GM19324 (cell line): Measurements from ENCODE around the gene ANKZF1.

ENCODE experiments used
- ATAC-seq: cut with Tn5 transposase; IDR thresholded peaks from one replicate; pipeline ENCODE4 v1.9.1; 2021; ENCODE audit warnings: mild to moderate bottlenecking, moderate library complexity; ENCODE audit not compliant: unreplicated experiment, low FRiP score

Gene ANKZF1

DNA sequence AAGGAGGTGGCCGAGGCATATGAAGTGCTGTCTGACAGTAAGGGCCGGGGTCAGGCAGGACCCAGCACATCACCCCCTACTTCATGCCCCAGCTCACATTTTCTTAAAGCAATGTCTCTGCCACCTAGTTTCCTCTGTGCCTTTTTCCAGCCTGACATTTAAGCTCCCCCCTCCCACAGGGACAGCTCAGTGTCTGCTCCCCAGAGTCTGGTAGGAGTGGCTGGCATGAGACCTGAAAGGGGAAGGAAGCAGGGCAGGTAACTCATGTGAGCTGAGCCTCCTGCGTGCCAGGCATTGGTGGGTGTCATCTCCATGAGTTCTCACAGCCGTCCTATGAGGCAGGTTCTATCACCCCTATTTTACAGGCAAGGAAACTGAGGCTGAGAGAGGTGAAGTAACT, 51.0 kb downstream of the ANKZF1 start:
- no peak for ATAC-seq

DNA sequence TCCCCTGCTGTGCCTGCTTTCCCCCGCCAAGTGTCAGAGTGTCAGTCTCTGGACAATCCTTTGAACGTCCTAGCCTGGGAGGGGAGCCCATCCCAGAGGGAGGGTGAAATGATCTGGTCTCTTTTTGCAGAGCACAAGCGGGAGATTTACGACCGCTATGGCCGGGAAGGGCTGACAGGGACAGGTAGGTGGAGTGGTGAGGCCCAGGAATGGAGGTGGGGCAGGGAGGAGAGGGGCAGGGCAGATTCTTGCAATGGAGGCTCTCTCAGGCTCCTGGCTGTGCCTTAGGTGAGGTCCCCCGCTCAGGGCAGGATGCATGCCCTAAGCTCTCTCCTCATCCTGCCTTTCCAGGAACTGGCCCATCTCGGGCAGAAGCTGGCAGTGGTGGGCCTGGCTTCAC, 52.0 kb downstream of the ANKZF1 start:
- ATAC-seq: no peak

DNA sequence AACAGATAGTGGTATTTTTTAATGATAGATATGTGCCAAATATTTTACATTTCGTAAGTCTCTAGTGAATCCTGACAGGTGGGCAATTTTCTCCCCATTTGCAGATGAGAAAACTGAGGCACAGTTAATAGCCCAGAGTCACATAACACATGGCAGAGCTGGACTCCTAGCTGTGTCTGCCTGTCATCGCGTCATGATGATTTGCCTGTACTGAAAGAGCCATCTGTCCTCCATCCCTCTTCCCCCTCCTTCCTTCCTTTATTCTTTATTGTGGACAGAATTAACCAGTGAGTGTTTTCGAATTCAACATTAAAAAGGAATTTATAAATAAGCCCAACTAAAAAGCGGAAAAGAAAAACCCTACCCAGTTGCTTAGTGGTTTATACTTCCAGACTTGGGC, 52.8 kb downstream of the ANKZF1 start:
- ATAC-seq: no peak

DNA sequence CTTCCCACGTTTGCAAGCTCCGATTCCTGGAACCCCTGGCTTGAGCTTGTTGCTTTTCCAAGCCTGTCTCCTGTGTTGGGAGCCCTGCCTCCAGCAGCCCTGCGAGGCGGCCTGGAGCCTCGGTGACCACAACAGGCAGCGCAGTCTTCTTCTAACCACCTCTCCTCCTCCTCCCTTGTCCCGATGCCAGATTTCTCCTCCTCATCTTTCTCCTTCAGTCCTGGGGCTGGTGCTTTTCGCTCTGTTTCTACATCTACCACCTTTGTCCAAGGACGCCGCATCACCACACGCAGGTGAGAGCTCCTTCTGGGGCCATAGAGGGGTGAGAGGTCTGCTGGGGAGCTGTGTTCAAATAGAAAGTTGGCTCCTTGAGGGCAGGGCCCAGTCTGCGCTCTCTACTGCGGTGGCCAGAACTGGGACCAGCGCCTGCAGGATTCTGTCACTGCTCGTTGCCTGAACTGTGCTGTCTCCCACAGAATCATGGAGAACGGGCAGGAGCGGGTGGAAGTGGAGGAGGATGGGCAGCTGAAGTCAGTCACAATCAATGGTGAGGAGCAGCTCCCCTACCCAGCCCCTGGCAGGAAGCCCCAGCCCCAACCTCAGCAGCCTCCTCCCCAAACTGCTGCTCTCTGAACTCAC, 53.5 kb downstream of the ANKZF1 start:
- ATAC-seq: no peak

DNA sequence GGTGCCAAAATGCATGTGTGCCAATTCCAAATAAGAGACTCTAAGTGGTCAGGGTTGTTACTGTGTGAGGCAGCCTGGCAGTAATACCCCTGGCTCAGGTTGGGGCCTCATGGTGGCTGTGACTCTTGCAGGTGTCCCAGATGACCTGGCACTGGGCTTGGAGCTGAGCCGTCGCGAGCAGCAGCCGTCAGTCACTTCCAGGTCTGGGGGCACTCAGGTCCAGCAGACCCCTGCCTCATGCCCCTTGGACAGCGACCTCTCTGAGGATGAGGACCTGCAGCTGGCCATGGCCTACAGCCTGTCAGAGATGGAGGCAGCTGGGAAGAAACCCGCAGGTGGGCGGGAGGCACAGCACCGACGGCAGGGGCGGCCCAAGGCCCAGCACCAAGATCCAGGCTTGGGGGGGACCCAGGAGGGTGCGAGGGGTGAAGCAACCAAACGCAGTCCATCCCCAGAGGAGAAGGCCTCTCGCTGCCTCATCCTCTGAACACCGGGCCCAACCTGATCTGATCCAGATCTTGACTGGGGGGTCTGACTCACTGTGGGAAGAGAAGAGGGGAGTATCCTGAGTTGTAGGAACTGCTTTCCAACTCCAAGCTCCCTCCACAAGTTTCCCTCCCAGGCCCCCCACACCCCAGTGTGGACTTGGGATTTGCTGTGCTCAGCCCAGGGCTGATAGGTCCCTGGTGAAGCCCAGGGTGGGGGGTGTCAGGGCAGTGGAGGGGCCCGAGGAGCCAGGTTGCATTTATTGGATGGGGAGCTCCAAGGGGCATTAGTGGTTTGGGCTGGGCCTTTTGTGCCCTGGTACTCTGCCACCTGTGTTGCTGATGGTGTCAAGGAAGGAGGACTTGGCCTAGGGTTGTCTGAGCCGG, 55.1 kb downstream of the ANKZF1 start:
- no peak for ATAC-seq

DNA sequence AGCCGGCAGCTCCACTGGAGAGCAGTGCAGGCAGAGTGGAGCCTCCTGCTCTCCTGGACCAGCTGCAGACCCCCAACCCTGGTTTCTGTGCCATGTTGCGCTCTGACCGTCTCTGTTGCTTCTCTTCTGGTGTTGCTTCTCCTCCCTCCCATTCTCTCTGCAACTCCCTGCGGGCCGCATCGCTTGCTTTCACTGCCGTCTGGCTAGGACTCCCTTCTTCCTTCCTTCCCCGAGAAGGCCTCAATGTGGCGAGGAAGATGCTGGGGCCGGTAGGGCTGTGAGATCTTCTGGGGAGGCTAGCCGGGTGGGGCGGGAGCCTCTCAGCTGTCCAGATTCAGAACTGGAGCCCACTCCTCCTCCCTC, 55.7 kb downstream of the ANKZF1 start:
- ATAC-seq: no peak

DNA sequence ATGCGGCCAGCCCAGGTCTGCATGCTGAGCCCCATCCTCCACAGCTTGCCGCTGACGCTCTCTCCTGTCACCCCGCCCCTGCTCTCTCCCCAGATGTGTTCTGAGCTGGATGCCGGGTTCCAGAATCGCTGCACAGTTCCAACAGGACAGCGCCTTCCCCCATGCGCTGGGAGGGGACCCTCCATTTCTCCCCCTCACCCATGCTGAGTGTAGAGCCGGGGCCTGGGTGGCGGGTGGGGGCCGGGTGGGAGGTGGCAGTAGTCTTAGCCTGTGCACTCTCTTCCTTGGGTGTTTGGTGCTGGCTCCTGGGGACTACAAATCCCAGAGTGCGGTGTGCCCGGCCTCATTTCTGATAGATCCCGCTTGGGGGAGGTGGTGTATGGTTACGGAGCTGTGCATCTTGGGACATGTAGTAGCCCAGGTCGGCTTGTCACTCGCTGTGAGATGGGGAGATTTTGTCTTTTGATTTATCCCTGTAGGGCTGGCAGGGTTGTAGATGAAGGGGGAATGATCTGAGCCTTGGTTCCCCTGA, 56.4 kb downstream of the ANKZF1 start:
- ATAC-seq: no peak
